H1 (cell line): ENCODE measurements around the gene TADA2B. TPM values are rescaled to one million over a fixed set of nuclear protein-coding genes. Genes with fewer than 3 reads are reported as not detected.

Experiments used
- KDM4A ChIP-seq: IDR thresholded peaks from one replicate; pipeline ENCODE4 v1.7.1; 2012; ENCODE audit warnings: low read depth, mild to moderate bottlenecking, moderate library complexity, low read length, inconsistent platforms; ENCODE audit not compliant: severe bottlenecking
- MAFK ChIP-seq: IDR thresholded peaks from 2 replicates; pipeline ENCODE4 v1.6.1; 2012; ENCODE audit warnings: low read depth, mild to moderate bottlenecking, improper control_type of control experiment, low read length
- RXRA ChIP-seq: IDR thresholded peaks from 2 replicates; pipeline ENCODE4 v1.6.1; 2011; ENCODE audit warnings: low read depth, mild to moderate bottlenecking, low read length, moderate library complexity; ENCODE audit not compliant: insufficient read depth
- TBP ChIP-seq: IDR thresholded peaks from 2 replicates; pipeline ENCODE4 v1.6.1; 2011; ENCODE audit warnings: low read depth, low read length, improper control_type of control experiment
- polyA plus RNA-seq, 7 experiments: library from polyadenylated mRNA; depleted of rRNA in 3 of 7; stranded (reverse) in 5 of 7; unstranded in 2 of 7; fragments of >200 nt in 5 of 7; fragments of 200-250 nt in 2 of 7; gene quantifications; 1 replicate in 5 of 7; 2 replicates in 1 of 7; 4 replicates in 1 of 7; pipeline versions ENCODE4 v1.2.1 to v1.2.3, GENCODE V29; 2011 to 2013; ENCODE audit warnings: missing spikeins in 2 of 7, mixed read lengths in 2 of 7
- total RNA-seq: library from RNA; stranded (reverse); fragmentation: NEBNext Ultra II Directional; extraction: Animal tissue kit (Norgen Biotek cat#: 25700); gene quantifications from 2 replicates; pipeline ENCODE4 v1.2.1, GENCODE V29; 2021
- TF ChIP-seq, protein P1 (sequence below): fragments of 300-600 bp; sonication (generic); IDR thresholded peaks from 2 replicates; pipeline ENCODE4 v1.7.1; 2012; ENCODE audit warnings: low read length, moderate library complexity, mild to moderate bottlenecking, inconsistent platforms; ENCODE audit not compliant: insufficient replicate concordance

Gene TADA2B
- total and polyA plus RNA-seq, 2 of the 8 experiments (the other 6 are each of a cell fraction or from before 2014, with no cell fraction given) = 5.7 to 12.1 TPM

DNA sequence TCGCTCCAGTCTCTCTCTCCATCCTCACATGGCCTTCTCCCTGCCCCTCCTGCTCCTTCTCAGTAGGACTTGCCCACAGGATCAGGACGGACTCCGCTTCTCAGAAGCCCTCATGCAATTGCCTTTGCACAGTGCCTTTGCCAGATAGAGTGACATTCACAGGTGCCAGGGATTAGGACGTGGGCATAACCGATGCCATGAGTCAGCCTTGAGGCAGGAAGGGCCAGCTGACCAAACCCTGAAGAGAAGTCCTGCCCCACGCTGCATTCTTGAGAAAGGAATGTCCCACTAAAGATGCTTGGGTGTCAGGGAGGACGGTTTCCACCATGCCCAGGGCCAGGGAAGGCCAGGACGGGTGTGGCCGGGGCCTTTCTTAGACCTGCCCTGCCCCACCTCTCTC is 31.3 kb downstream of the TADA2B start (continued):
- TF ChIP-seq, protein P1, sequence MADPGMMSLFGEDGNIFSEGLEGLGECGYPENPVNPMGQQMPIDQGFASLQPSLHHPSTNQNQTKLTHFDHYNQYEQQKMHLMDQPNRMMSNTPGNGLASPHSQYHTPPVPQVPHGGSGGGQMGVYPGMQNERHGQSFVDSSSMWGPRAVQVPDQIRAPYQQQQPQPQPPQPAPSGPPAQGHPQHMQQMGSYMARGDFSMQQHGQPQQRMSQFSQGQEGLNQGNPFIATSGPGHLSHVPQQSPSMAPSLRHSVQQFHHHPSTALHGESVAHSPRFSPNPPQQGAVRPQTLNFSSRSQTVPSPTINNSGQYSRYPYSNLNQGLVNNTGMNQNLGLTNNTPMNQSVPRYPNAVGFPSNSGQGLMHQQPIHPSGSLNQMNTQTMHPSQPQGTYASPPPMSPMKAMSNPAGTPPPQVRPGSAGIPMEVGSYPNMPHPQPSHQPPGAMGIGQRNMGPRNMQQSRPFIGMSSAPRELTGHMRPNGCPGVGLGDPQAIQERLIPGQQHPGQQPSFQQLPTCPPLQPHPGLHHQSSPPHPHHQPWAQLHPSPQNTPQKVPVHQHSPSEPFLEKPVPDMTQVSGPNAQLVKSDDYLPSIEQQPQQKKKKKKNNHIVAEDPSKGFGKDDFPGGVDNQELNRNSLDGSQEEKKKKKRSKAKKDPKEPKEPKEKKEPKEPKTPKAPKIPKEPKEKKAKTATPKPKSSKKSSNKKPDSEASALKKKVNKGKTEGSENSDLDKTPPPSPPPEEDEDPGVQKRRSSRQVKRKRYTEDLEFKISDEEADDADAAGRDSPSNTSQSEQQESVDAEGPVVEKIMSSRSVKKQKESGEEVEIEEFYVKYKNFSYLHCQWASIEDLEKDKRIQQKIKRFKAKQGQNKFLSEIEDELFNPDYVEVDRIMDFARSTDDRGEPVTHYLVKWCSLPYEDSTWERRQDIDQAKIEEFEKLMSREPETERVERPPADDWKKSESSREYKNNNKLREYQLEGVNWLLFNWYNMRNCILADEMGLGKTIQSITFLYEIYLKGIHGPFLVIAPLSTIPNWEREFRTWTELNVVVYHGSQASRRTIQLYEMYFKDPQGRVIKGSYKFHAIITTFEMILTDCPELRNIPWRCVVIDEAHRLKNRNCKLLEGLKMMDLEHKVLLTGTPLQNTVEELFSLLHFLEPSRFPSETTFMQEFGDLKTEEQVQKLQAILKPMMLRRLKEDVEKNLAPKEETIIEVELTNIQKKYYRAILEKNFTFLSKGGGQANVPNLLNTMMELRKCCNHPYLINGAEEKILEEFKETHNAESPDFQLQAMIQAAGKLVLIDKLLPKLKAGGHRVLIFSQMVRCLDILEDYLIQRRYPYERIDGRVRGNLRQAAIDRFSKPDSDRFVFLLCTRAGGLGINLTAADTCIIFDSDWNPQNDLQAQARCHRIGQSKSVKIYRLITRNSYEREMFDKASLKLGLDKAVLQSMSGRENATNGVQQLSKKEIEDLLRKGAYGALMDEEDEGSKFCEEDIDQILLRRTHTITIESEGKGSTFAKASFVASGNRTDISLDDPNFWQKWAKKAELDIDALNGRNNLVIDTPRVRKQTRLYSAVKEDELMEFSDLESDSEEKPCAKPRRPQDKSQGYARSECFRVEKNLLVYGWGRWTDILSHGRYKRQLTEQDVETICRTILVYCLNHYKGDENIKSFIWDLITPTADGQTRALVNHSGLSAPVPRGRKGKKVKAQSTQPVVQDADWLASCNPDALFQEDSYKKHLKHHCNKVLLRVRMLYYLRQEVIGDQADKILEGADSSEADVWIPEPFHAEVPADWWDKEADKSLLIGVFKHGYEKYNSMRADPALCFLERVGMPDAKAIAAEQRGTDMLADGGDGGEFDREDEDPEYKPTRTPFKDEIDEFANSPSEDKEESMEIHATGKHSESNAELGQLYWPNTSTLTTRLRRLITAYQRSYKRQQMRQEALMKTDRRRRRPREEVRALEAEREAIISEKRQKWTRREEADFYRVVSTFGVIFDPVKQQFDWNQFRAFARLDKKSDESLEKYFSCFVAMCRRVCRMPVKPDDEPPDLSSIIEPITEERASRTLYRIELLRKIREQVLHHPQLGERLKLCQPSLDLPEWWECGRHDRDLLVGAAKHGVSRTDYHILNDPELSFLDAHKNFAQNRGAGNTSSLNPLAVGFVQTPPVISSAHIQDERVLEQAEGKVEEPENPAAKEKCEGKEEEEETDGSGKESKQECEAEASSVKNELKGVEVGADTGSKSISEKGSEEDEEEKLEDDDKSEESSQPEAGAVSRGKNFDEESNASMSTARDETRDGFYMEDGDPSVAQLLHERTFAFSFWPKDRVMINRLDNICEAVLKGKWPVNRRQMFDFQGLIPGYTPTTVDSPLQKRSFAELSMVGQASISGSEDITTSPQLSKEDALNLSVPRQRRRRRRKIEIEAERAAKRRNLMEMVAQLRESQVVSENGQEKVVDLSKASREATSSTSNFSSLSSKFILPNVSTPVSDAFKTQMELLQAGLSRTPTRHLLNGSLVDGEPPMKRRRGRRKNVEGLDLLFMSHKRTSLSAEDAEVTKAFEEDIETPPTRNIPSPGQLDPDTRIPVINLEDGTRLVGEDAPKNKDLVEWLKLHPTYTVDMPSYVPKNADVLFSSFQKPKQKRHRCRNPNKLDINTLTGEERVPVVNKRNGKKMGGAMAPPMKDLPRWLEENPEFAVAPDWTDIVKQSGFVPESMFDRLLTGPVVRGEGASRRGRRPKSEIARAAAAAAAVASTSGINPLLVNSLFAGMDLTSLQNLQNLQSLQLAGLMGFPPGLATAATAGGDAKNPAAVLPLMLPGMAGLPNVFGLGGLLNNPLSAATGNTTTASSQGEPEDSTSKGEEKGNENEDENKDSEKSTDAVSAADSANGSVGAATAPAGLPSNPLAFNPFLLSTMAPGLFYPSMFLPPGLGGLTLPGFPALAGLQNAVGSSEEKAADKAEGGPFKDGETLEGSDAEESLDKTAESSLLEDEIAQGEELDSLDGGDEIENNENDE = no peak
- no peak for TF ChIP-seq KDM4A
- no peak for TF ChIP-seq TBP
- no peak for TF ChIP-seq RXRA
- no peak for TF ChIP-seq MAFK
